CD14-positive monocyte (primary cell): Measurements from ENCODE around the gene FBH1. TPM values are rescaled to one million over a fixed set of nuclear protein-coding genes. Genes with fewer than 3 reads are reported as not detected.
"Not testable (repeated sequence)": the region's sequence is repeated elsewhere in the genome, so short reads cannot be mapped to it uniquely, and the experiment has no call there.

Experiments used
- DNase-seq, 3 donors: peaks; one replicate each; pipeline ENCODE4 v3.0.0-alpha.2; 2011 to 2022
- H2AFZ ChIP-seq: 2 replicates; pipeline ENCODE4 v1.6.0; 2012; ENCODE audit warnings: mild to moderate bottlenecking, low read depth, low read length, inconsistent platforms; ENCODE audit not compliant: insufficient read depth, poor library complexity, severe bottlenecking
- H3K27ac ChIP-seq, 2 donors: 1 replicate in 1 of 2; 2 replicates in 1 of 2; pipeline ENCODE4 v1.5.1; 2012 to 2013; ENCODE audit warnings: low read length in 2 of 2, control low read depth in 1 of 2, inconsistent platforms in 1 of 2, low read depth in 1 of 2, mild to moderate bottlenecking in 1 of 2
- H3K27me3 ChIP-seq, 2 donors: one replicate each; pipeline versions ENCODE4 v1.6.0 to v1.6.1; 2011 to 2013; ENCODE audit warnings: low read length in 2 of 2; ENCODE audit not compliant: control insufficient read depth in 2 of 2, insufficient read depth in 2 of 2
- H3K36me3 ChIP-seq, 2 donors: replicated peaks in 1 of 2; 1 replicate in 1 of 2; 2 replicates in 1 of 2; pipeline versions ENCODE4 v1.5.1 to v1.6.1; 2012 to 2013; ENCODE audit warnings: low read length in 2 of 2, control low read depth in 1 of 2, inconsistent platforms in 1 of 2, mild to moderate bottlenecking in 1 of 2; ENCODE audit not compliant: insufficient read depth in 2 of 2, control insufficient read depth in 1 of 2
- H3K4me1 ChIP-seq, 2 donors: 1 replicate in 1 of 2; 2 replicates in 1 of 2; pipeline versions ENCODE4 v1.5.1 to v1.6.1; 2012 to 2013; ENCODE audit warnings: low read length in 2 of 2, control low read depth in 1 of 2, inconsistent platforms in 1 of 2, mild to moderate bottlenecking in 1 of 2, moderate library complexity in 1 of 2; ENCODE audit not compliant: insufficient read depth in 2 of 2, control insufficient read depth in 1 of 2
- H3K4me2 ChIP-seq: replicated peaks from 2 replicates; pipeline ENCODE3; 2012; ENCODE audit warnings: low read length, moderate library complexity, mild to moderate bottlenecking; ENCODE audit not compliant: poor library complexity, severe bottlenecking; ENCODE audit errors: extremely low read depth
- H3K4me3 ChIP-seq, 3 experiments: fragments of 200-600 bp in 1 of 3; sonication (generic) in 1 of 3; replicated peaks in 1 of 3; 1 replicate in 2 of 3; 2 replicates in 1 of 3; pipeline ENCODE4 v1.5.1; 2011 to 2013; ENCODE audit warnings: low read length in 3 of 3, mild to moderate bottlenecking in 3 of 3, control low read depth in 2 of 3, low read depth in 2 of 3, inconsistent platforms in 1 of 3, moderate library complexity in 1 of 3
- H3K79me2 ChIP-seq: 2 replicates; pipeline ENCODE4 v1.6.0; 2012; ENCODE audit warnings: mild to moderate bottlenecking, control low read depth, inconsistent platforms, low read length, moderate library complexity; ENCODE audit not compliant: insufficient read depth
- H3K9ac ChIP-seq: 2 replicates; pipeline ENCODE4 v1.6.0; 2017; ENCODE audit warnings: low read length, mild to moderate bottlenecking; ENCODE audit not compliant: insufficient read depth, poor library complexity, severe bottlenecking
- H3K9me3 ChIP-seq, 2 donors: replicated peaks in 1 of 2; 1 replicate in 1 of 2; 2 replicates in 1 of 2; pipeline versions ENCODE4 v1.5.1 to v1.6.1; 2012 to 2013; ENCODE audit warnings: low read length in 2 of 2, control low read depth in 1 of 2; ENCODE audit not compliant: control insufficient read depth in 1 of 2, insufficient read depth in 1 of 2
- H4K20me1 ChIP-seq: 2 replicates; pipeline ENCODE4 v1.6.0; 2012; ENCODE audit warnings: mild to moderate bottlenecking, low read length, control low read depth, moderate library complexity; ENCODE audit not compliant: insufficient read depth
- H3K27ac Mint-ChIP-seq, 7 donors: one replicate each; pipeline ENCODE4 v1.8.0; 2020; ENCODE audit warnings: mild to moderate bottlenecking in 7 of 7, mixed read lengths in 7 of 7, moderate library complexity in 6 of 7, inconsistent platforms in 2 of 7
- H3K27me3 Mint-ChIP-seq, 3 donors: one replicate each; pipeline ENCODE4 v1.8.0; 2021 to 2022; ENCODE audit warnings: low read depth in 3 of 3, mild to moderate bottlenecking in 3 of 3, mixed read lengths in 3 of 3, moderate library complexity in 3 of 3, inconsistent platforms in 1 of 3
- H3K36me3 Mint-ChIP-seq, 2 donors: one replicate each; pipeline ENCODE4 v1.8.0; 2020; ENCODE audit warnings: mixed read lengths in 2 of 2, inconsistent platforms in 1 of 2, mild to moderate bottlenecking in 1 of 2
- H3K4me1 Mint-ChIP-seq: one replicate; pipeline ENCODE4 v1.8.0; 2020; ENCODE audit warnings: mild to moderate bottlenecking, mixed read lengths
- H3K4me3 Mint-ChIP-seq, 2 donors: one replicate each; pipeline ENCODE4 v1.8.0; 2020; ENCODE audit warnings: mild to moderate bottlenecking in 2 of 2, mixed read lengths in 2 of 2, moderate library complexity in 1 of 2
- H3K9me3 Mint-ChIP-seq, 7 donors: one replicate each; pipeline ENCODE4 v1.8.0; 2020 to 2022; ENCODE audit warnings: mixed read lengths in 7 of 7, mild to moderate bottlenecking in 6 of 7, moderate library complexity in 6 of 7, inconsistent platforms in 2 of 7
- CTCF ChIP-seq: fragments of 200-600 bp; IDR thresholded peaks from one replicate; pipeline ENCODE4 v1.8.0; 2022; ENCODE audit warnings: antibody characterized with exemption, mild to moderate bottlenecking
- WGBS: methylation state at CpG from one replicate; pipeline ENCODE4 v1.1.5; 2013; ENCODE audit warnings: missing lambda C conversion rate; ENCODE audit not compliant: insufficient coverage; 5-methylcytosine and 5-hydroxymethylcytosine counted together
- intact Hi-C, 2 donors: fragments of 100-400 bp; cut with micrococcal nuclease; formaldehyde crosslinking; loops; one replicate each; pipeline versions ENCODE4 v1.15.0 to v1.15.1; 2023
- polyA plus RNA-seq, 3 donors: library from polyadenylated mRNA; depleted of rRNA in 1 of 3; unstranded in 2 of 3; stranded (reverse) in 1 of 3; fragments of 300-500 nt in 2 of 3; fragments of >200 nt in 1 of 3; fragmentation: Illumina TruSeq in 2 of 3; gene quantifications; 1 replicate in 2 of 3; 2 replicates in 1 of 3; pipeline ENCODE4 v1.2.3, GENCODE V29; 2012 to 2021

The FBH1 gene
- polyA plus RNA-seq, 3 donors, result 33.9 to 73.3 (median 48.3) TPM

GRCh38 chr10:5961405-5962100 lies 71.5 kb downstream of the FBH1 start:
- Mint-ChIP-seq H3K4me1 (no peaks in the 10 kb centered on the region), H3K27ac (peak overlapping the region in 1 of 7 donors; percentile 68), H3K9me3 (no peaks in the 10 kb centered on the region), H3K36me3 (peaks cover 62 to 87% of the 10 kb centered on the region in 2 donors), H3K27me3 (peaks cover 0 to 2% (median 0%) of the 10 kb centered on the region in 3 donors), H3K4me3 (no peak overlapping the region)
- Histone ChIP-seq H4K20me1 (peaks cover 26% of the 10 kb centered on the region), H3K27ac (no peak overlapping the region), H3K4me3 (no peak overlapping the region), H3K36me3 (peaks cover 44 to 86% of the 10 kb centered on the region in 2 donors), H3K4me1 (no peaks in the 10 kb centered on the region), H2AFZ (no peak overlapping the region), H3K9me3 (no peaks in the 10 kb centered on the region), H3K4me2 (no peak overlapping the region), H3K27me3 (no peaks in the 10 kb centered on the region), H3K9ac (no peak overlapping the region), H3K79me2 (no peaks in the 10 kb centered on the region)
- 98% methylated on average over 29 of the region's 29 CpGs for WGBS
- intact Hi-C loops, result no loop called here
- no peak for TF ChIP-seq CTCF
- DNase-seq, result no peak

GRCh38 chr10:5962358-5962940 lies 72.4 kb downstream of the FBH1 start:
- H3K27ac Mint-ChIP-seq, result peak overlapping the region in 2 of 7 donors; percentile 7 to 64
- H3K27ac ChIP-seq, H3K27me3 ChIP-seq, intact Hi-C loops, DNase-seq, H3K9ac ChIP-seq, H3K9me3 ChIP-seq, H3K4me1 ChIP-seq, H3K79me2 ChIP-seq, H2AFZ ChIP-seq, H3K27me3 Mint-ChIP-seq, H3K4me2 ChIP-seq, H3K9me3 Mint-ChIP-seq, H3K4me3 Mint-ChIP-seq, H3K4me1 Mint-ChIP-seq, H3K4me3 ChIP-seq: not testable (repeated sequence)
- Histone ChIP-seq H4K20me1 (peaks cover 35% of the 10 kb centered on the region), H3K36me3 (peaks cover 43 to 90% of the 10 kb centered on the region in 2 donors)
- peaks cover 67 to 83% of the 10 kb centered on the region in 2 donors for H3K36me3 Mint-ChIP-seq
- 93% methylated on average over 7 of the region's 10 CpGs for WGBS
